Omental fat pad (tissue), 4 donors: ENCODE data around the gene SFMBT2. TPM values are rescaled to one million over a fixed set of nuclear protein-coding genes. Genes with fewer than 3 reads are reported as not detected.

ENCODE experiments used
- ATAC-seq: fragments of 150-250 bp; one replicate; pipeline ENCODE4 v1.9.1; 2016; ENCODE audit warnings: mild to moderate bottlenecking, moderate library complexity; ENCODE audit not compliant: low FRiP score
- DNase-seq: peaks from one replicate; pipeline ENCODE4 v3.0.0-alpha.2; 2019; ENCODE audit warnings: low spot score
- total RNA-seq, 4 donors: library from RNA; depleted of rRNA; stranded (reverse); fragments of >200 nt; gene quantifications; one replicate each; pipeline ENCODE4 v1.1.0, GENCODE V29; 2016
- TF ChIP-seq, protein P1 (sequence below), 3 donors: fragments of 450-650 bp; IDR thresholded peaks; one replicate each; pipeline ENCODE4 v1.5.1; 2016 to 2017; ENCODE audit warnings: antibody characterized with exemption in 3 of 3, mild to moderate bottlenecking in 3 of 3, moderate library complexity in 2 of 3

The SFMBT2 gene
- total RNA-seq, 4 donors from 2014 or later = 6.2 to 12.0 (median 9.4) TPM

DNA sequence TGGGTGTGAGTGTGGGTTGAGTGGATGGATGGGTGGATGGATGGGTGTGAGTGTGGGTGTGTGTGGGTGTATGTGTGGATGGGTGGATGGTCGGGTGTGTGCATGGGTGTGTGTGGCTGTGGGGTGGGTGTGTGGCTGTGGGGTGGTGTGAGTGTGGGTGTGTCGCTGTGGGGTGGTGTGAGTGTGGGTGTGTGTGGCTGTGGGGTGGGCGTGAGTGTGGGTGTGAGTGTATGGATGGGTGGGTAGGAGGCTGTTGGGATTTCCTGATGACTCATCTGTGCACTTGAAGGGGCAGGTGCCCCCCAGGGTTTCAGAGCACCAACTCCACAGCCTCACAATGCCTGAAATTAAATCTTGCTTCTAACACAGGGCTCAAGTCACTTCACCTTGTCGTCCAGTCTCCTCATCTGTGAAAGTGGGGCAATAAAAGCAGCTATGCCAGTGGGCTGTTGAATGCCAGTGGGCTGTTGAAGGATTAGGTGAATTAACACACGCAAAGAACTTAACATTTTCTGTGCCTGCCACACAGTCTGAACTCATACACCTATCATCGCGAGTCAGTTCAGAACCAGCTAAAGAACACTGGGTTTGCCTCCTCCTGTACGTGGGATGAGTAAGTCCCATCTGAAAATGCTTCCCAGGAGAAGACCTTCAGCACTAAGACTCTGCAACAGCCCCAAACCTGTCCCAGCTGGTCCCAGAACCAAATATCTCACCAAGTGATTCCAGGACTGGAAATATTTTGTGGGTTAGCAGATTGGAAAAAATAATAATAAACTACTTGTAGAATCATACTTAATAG lies 32.0 kb downstream of the SFMBT2 start:
- TF ChIP-seq, protein P1, sequence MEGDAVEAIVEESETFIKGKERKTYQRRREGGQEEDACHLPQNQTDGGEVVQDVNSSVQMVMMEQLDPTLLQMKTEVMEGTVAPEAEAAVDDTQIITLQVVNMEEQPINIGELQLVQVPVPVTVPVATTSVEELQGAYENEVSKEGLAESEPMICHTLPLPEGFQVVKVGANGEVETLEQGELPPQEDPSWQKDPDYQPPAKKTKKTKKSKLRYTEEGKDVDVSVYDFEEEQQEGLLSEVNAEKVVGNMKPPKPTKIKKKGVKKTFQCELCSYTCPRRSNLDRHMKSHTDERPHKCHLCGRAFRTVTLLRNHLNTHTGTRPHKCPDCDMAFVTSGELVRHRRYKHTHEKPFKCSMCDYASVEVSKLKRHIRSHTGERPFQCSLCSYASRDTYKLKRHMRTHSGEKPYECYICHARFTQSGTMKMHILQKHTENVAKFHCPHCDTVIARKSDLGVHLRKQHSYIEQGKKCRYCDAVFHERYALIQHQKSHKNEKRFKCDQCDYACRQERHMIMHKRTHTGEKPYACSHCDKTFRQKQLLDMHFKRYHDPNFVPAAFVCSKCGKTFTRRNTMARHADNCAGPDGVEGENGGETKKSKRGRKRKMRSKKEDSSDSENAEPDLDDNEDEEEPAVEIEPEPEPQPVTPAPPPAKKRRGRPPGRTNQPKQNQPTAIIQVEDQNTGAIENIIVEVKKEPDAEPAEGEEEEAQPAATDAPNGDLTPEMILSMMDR (IDR thresholded peaks at IDR 0.05) = no peak
- DNase-seq = no peak
- ATAC-seq = no peak

DNA sequence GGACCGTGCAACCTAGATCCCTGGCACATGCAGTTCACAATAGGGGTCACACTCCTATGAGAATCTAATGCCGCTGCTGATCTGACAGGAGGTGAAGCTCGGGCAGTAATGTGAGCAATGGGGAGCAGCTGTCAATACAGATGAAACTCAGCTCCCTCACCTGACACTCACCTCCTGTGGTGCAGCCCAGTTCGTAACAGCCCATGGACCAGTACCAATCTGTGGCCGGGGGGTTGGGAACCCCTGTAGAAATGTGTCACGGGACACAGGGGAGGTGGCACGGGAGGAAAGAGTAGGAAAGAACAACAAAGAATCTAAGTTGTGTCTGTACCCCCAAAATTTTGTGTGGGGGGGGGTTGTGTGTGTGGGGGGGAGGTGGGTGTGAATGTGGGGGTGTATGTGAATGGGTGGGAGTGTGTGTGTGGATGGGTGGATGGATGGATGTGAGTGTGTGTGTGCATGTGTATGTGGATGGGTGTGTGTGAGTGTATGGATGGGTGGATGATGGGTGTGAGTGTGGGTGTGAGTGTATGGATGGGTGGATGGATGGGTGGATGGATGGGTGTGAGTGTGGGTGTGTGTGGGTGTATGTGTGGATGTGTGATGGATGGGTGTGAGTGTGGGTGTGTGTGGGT lies 33.1 kb downstream of the SFMBT2 start:
- TF ChIP-seq, protein P1 (IDR thresholded peaks at IDR 0.05) = no peak
- no peak for ATAC-seq
- DNase-seq = no peak

DNA sequence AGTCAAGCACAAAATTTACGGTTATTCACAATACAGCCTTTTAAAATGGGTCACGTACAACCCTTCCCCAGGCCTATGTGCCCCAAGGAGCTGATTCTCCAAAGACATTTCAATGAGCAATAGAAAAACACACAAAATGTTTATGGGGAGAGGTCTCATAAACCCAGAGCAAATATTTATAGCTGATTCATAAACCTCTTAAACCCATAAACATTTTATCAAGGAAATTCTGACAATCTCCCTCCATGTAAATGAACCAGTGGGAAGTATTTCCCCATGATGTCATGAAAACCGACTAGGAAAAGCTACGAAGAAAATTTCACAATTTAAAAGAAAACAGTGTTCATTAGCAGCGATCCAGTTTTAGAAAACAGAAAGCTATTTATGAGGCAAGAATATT lies 36.0 kb downstream of the SFMBT2 start:
- DNase-seq = no peak
- TF ChIP-seq, protein P1 (IDR thresholded peaks at IDR 0.05) = no peak
- no peak for ATAC-seq

DNA sequence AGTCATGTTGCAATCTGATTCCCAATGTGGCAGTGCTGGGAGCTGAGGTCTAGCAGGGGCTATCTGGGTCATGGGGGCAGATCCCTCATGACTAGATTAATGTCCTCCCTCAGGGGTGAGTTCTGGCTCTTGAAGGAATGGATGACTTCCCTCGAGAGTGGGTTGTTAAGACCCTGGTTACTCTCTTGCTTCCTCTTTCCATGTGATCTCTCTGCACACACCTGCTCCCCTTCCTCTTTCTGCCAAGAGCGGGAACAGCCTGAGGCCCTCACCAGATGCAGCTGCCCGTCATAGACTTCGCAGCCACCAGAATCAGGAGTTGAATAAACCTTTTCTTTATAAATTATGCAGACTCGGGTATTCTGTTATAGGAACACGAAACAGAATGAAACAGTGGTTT lies 37.8 kb downstream of the SFMBT2 start:
- no peak for ATAC-seq
- TF ChIP-seq, protein P1 (IDR thresholded peaks at IDR 0.05) = no peak
- no peak for DNase-seq

DNA sequence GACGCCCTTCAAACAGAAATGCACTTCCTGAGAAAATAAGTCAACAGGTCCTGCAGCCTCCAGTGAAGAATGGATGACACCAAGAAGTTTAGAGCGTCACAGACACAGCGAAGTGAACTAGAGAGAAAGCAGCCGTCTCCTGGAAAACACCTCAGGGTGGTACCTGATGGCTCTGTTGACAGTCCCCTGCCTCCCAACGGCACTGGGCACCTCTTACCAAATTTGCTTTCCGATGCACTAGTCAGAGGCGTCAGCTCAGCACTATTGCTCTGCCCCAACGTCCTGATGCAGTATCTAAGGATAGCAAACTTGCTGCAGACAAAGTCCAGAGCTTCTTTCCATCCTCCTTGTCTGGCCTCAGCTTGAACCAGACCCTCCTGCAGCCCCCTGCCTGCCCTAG lies 38.3 kb downstream of the SFMBT2 start:
- ATAC-seq = no peak
- TF ChIP-seq, protein P1 (IDR thresholded peaks at IDR 0.05) = no peak
- no peak for DNase-seq

DNA sequence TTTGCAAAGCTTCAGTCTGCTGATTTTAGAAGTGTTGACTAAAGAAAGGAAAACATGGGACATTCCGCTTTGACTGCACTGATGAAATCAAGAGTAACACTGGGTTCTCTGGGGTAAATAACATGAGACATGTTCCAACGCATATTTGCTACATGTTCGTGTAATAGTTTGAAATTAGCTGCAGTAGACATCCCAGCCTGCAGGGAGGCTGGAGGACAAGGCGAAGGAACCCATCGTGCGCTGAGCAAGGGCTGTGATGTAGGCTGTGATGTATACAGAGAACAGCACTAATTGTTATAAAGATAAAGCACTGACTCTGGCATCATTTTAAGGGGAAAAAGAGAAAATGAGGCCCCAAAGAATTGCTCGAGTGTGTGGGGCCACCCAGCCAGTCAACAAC lies 40.3 kb downstream of the SFMBT2 start:
- no peak for DNase-seq
- TF ChIP-seq, protein P1 (IDR thresholded peaks at IDR 0.05) = no peak
- no peak for ATAC-seq
